ENCODE results near the gene TTLL8.

DNA sequence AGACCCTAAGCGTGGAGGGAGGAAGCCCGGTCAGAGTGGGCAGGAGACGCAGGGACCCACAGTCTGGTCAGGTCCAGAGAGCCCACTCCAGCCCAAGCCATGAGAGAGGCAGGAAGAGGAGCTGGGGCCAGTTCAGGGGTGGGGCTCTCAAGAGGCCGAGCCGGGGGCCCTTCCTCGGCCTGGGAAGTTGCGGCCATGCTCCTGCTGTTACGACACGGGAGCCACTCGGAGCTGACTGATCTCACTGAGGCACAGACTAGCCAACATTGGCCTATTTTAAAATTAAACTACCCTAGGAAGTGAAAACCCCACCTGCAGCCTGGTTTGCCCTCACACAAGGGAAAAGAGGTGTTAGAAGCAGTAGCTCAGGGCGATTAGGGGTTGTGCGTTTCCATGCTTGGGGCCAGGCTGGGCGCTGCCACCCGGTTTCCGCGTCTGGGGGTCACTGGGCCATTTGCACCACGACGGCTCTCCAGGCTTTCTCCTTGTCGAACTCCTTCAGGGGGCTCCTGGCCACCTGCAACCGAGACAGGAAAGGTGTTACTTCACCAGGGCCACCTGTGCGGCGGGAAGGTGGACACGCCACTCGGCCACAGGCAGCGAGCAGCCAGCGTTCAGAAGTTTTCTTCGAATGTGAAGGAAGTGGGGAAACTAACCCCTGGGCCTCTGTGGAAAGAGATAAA lies 3.2 kb upstream of the TTLL8 start:
- TF ChIP-seq, protein P1, sequence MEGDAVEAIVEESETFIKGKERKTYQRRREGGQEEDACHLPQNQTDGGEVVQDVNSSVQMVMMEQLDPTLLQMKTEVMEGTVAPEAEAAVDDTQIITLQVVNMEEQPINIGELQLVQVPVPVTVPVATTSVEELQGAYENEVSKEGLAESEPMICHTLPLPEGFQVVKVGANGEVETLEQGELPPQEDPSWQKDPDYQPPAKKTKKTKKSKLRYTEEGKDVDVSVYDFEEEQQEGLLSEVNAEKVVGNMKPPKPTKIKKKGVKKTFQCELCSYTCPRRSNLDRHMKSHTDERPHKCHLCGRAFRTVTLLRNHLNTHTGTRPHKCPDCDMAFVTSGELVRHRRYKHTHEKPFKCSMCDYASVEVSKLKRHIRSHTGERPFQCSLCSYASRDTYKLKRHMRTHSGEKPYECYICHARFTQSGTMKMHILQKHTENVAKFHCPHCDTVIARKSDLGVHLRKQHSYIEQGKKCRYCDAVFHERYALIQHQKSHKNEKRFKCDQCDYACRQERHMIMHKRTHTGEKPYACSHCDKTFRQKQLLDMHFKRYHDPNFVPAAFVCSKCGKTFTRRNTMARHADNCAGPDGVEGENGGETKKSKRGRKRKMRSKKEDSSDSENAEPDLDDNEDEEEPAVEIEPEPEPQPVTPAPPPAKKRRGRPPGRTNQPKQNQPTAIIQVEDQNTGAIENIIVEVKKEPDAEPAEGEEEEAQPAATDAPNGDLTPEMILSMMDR (IDR thresholded peaks at IDR 0.05): no peak
- no peak for TF ChIP-seq POLR2A (IDR thresholded peaks at IDR 0.05)

All from heart left ventricle (tissue), 13 donors.